Measurements from ENCODE around the gene KCNQ1OT1. TPM values are rescaled to one million over a fixed set of nuclear protein-coding genes. Genes with fewer than 3 reads are reported as not detected.

Gene KCNQ1OT1
- total and polyA plus RNA-seq, 2 of the 4 experiments (the other 2 are of a cell fraction): 0.14 to 2.0 TPM

- no peak overlapping the region for H4K5ac ChIP-seq (ENCODE audit: low read depth, low read length)
- in situ Hi-C loops (cut with MboI; ENCODE audit: low sequenced_read_pairs) (no loop called here), intact Hi-C loops (cut with micrococcal nuclease) (no loop called here), dilution Hi-C loops (cut with HindIII; ENCODE audit: low sequenced_read_pairs, unreplicated experiment) (no loop called here)
- DNase-seq: no peak
- no peak overlapping the region for H2AK9ac ChIP-seq (replicated peaks; ENCODE audit: low read depth, low read length, poor library complexity)
- no peak overlapping the region for H3K4ac ChIP-seq (ENCODE audit: low read depth, low read length)
- H3K4me2 ChIP-seq (ENCODE audit: low read depth, low read length): no peak overlapping the region
- peaks cover 5% of the 10 kb centered on the region for H3K27me3 ChIP-seq (ENCODE audit: control insufficient read depth, insufficient read depth, low read length)
- ChIA-PET POLR2A (ENCODE audit: unreplicated experiment) (no interaction called here), CTCF (no interaction called here)
- no peak overlapping the region for H3K4me3 ChIP-seq (ENCODE audit: insufficient read depth, low read depth, low read length)
- H3K79me1 ChIP-seq (ENCODE audit: low read depth in 1 of 2, low read length in 2 of 2): peaks cover 15 to 42% of the 10 kb centered on the region in 2 experiments
- H2AFZ ChIP-seq (replicated peaks; ENCODE audit: low read length, poor library complexity): no peak overlapping the region
- no TSS peak for BruUV-seq (replicated peaks)
- H2BK120ac ChIP-seq (ENCODE audit: low read depth, low read length): no peak overlapping the region
- no peak overlapping the region for H3K14ac ChIP-seq (replicated peaks; ENCODE audit: low read depth, low read length)
- no peak for TF ChIP-seq POLR2A (IDR thresholded peaks at IDR 0.05; ENCODE audit: low read depth, low read length)
- no peak for TF ChIP-seq RFX5 (IDR thresholded peaks at IDR 0.05; ENCODE audit: low read depth, low read length)
- TF ChIP-seq CHD1 (IDR thresholded peaks at IDR 0.05; ENCODE audit: low read depth, low read length): no peak
- TF ChIP-seq, protein P1, sequence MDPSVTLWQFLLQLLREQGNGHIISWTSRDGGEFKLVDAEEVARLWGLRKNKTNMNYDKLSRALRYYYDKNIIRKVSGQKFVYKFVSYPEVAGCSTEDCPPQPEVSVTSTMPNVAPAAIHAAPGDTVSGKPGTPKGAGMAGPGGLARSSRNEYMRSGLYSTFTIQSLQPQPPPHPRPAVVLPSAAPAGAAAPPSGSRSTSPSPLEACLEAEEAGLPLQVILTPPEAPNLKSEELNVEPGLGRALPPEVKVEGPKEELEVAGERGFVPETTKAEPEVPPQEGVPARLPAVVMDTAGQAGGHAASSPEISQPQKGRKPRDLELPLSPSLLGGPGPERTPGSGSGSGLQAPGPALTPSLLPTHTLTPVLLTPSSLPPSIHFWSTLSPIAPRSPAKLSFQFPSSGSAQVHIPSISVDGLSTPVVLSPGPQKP (IDR thresholded peaks at IDR 0.05; ENCODE audit: borderline replicate concordance, low read depth, low read length): no peak
- TF ChIP-seq USF2 (IDR thresholded peaks at IDR 0.05; ENCODE audit: low read depth, low read length): no peak
- TF ChIP-seq NFE2L2 (IDR thresholded peaks at IDR 0.05; ENCODE audit: low read depth, low read length): no peak
- no peak for TF ChIP-seq MAZ (IDR thresholded peaks at IDR 0.05; ENCODE audit: borderline replicate concordance, low read depth, low read length)
- no peak for TF ChIP-seq RCOR1 (IDR thresholded peaks at IDR 0.05; ENCODE audit: insufficient replicate concordance, low read length)
- TF ChIP-seq BHLHE40 (IDR thresholded peaks at IDR 0.05; ENCODE audit: low read depth, low read length): no peak
- no peak for TF ChIP-seq MAFK (IDR thresholded peaks at IDR 0.05; ENCODE audit: low read depth, low read length)
- no peak for TF ChIP-seq SMC3 (IDR thresholded peaks at IDR 0.05; ENCODE audit: low read depth, low read length)
- no peak for TF ChIP-seq MXI1 (IDR thresholded peaks at IDR 0.05; ENCODE audit: borderline replicate concordance, low read depth, low read length)
- TF ChIP-seq RAD21 (IDR thresholded peaks at IDR 0.05; ENCODE audit: low read length): no peak
- TF ChIP-seq CEBPB (IDR thresholded peaks at IDR 0.05; ENCODE audit: low read depth, low read length): no peak
- TF ChIP-seq, protein P2, sequence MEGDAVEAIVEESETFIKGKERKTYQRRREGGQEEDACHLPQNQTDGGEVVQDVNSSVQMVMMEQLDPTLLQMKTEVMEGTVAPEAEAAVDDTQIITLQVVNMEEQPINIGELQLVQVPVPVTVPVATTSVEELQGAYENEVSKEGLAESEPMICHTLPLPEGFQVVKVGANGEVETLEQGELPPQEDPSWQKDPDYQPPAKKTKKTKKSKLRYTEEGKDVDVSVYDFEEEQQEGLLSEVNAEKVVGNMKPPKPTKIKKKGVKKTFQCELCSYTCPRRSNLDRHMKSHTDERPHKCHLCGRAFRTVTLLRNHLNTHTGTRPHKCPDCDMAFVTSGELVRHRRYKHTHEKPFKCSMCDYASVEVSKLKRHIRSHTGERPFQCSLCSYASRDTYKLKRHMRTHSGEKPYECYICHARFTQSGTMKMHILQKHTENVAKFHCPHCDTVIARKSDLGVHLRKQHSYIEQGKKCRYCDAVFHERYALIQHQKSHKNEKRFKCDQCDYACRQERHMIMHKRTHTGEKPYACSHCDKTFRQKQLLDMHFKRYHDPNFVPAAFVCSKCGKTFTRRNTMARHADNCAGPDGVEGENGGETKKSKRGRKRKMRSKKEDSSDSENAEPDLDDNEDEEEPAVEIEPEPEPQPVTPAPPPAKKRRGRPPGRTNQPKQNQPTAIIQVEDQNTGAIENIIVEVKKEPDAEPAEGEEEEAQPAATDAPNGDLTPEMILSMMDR (conservative IDR thresholded peaks at IDR 0.05; ENCODE audit: low read depth, low read length): no peak
- H3K56ac ChIP-seq (ENCODE audit: extremely low read depth, insufficient read depth, low read length): no peak overlapping the region
- H3K4me1 ChIP-seq (ENCODE audit: control insufficient read depth, insufficient read depth, low read length): no peaks in the 10 kb centered on the region
- H3K27ac ChIP-seq (ENCODE audit: insufficient read depth, low read length): no peak overlapping the region
- H3K9ac ChIP-seq (ENCODE audit: low read depth, low read length): no peak overlapping the region
- ATAC-seq (ENCODE audit: low read depth): no peak
- no peak overlapping the region for H3K23ac ChIP-seq (ENCODE audit: low read depth, low read length)
- H3K18ac ChIP-seq (ENCODE audit: low read depth, low read length): no peak overlapping the region
- no peaks in the 10 kb centered on the region for H3K9me3 ChIP-seq (ENCODE audit: control insufficient read depth, insufficient read depth, low read length)
- H2AK5ac ChIP-seq (ENCODE audit: low read depth, low read length): no peak overlapping the region
- no peak overlapping the region for H2BK5ac ChIP-seq (ENCODE audit: low read depth, low read length, poor library complexity, severe bottlenecking)
- H2BK15ac ChIP-seq (ENCODE audit: low read depth, low read length): no peak overlapping the region
- H2BK20ac ChIP-seq (ENCODE audit: low read depth, low read length): no peak overlapping the region
- H4K20me1 ChIP-seq (ENCODE audit: insufficient read depth, low read length): peaks cover 65% of the 10 kb centered on the region
- peaks cover 4% of the 10 kb centered on the region; the same call in 1 of the 2 replicates for H3K36me3 ChIP-seq (ENCODE audit: control insufficient read depth, insufficient read depth, low read length)
- no peak overlapping the region for H4K8ac ChIP-seq (ENCODE audit: low read depth in 2 of 2, low read length in 2 of 2)
- peaks cover 18% of the 10 kb centered on the region for H3K9me1 ChIP-seq (ENCODE audit: insufficient read depth, low read length)
- no peak overlapping the region for H4K91ac ChIP-seq (ENCODE audit: insufficient read depth, low read depth, low read length)
- WGBS, 2 experiments (ENCODE audit: extremely low coverage in 2 of 2, insufficient read length in 1 of 2): no CpG with 5 or more reads among the region's 1 CpG
These were observed 22.7 kb downstream of the KCNQ1OT1 start for GRCh38 chr11:2677127-2677526.
